Muscle of leg (tissue), 11 donors: ENCODE measurements around the gene ARID2. TPM values are rescaled to one million over a fixed set of nuclear protein-coding genes. Genes with fewer than 3 reads are reported as not detected.
A peak's percentile ranks its signal among the peaks of the same experiment; 100 is the strongest.

Experiments
- DNase-seq: peaks from one replicate; pipeline ENCODE4 v3.0.0; 2013
- H3K27ac ChIP-seq: one replicate; pipeline ENCODE4 v1.5.1; 2013; ENCODE audit warnings: mild to moderate bottlenecking, low read length, control low read depth
- H3K27me3 ChIP-seq: one replicate; pipeline ENCODE4 v1.6.1; 2013; ENCODE audit warnings: low read length; ENCODE audit not compliant: control insufficient read depth, insufficient read depth
- H3K36me3 ChIP-seq: one replicate; pipeline ENCODE4 v1.6.1; 2013; ENCODE audit warnings: low read length; ENCODE audit not compliant: control insufficient read depth, insufficient read depth
- H3K4me1 ChIP-seq: one replicate; pipeline ENCODE4 v1.6.1; 2013; ENCODE audit warnings: low read length; ENCODE audit not compliant: control insufficient read depth, insufficient read depth
- H3K4me3 ChIP-seq: one replicate; pipeline ENCODE4 v1.5.1; 2013; ENCODE audit warnings: low read length, control low read depth
- H3K9me3 ChIP-seq: replicated peaks from 2 replicates; pipeline ENCODE4 v1.6.1; 2013; ENCODE audit warnings: low read depth, low read length; ENCODE audit not compliant: control insufficient read depth
- WGBS: methylation state at CpG from one replicate; pipeline ENCODE4 v1.1.5; 2013; ENCODE audit warnings: missing lambda C conversion rate; ENCODE audit not compliant: insufficient coverage; 5-methylcytosine and 5-hydroxymethylcytosine counted together
- polyA plus RNA-seq, 8 donors: library from polyadenylated mRNA; unstranded; fragments of 120-200 nt; gene quantifications; one replicate each; pipeline versions ENCODE4 v1.2.1 to v1.2.3, GENCODE V29; 2013; ENCODE audit warnings: inconsistent platforms in 1 of 8, low replicate concordance in 1 of 8; ENCODE audit not compliant: insufficient read length in 8 of 8, insufficient read depth in 1 of 8
- total RNA-seq: library from RNA; stranded (reverse); fragments of 120-200 nt; gene quantifications from one replicate; pipeline ENCODE4 v1.2.4, GENCODE V29; 2013

ARID2 gene
- total and polyA plus RNA-seq, 9 donors, result 11.4 to 23.5 (median 16.4) TPM

- WGBS, result no CpG with 5 or more reads among the region's 1 CpG
These were observed 216.9 kb downstream of the ARID2 start for GRCh38 chr12:45946435-45946834.

GRCh38 chr12:45948546-45948945 is 219.0 kb downstream of the ARID2 start:
- Histone ChIP-seq H3K9me3 (no peaks in the 10 kb centered on the region), H3K36me3 (peaks cover 21% of the 10 kb centered on the region)

More at GRCh38 chr12:45946435-45946834, 216.9 kb downstream of the ARID2 start:
- no peak for DNase-seq
- Histone ChIP-seq H3K27ac (no peak overlapping the region), H3K4me1 (no peaks in the 10 kb centered on the region), H3K4me3 (no peak overlapping the region), H3K9me3 (no peaks in the 10 kb centered on the region), H3K27me3 (no peaks in the 10 kb centered on the region), H3K36me3 (peaks cover 26% of the 10 kb centered on the region)

More at GRCh38 chr12:45948546-45948945, 219.0 kb downstream of the ARID2 start:
- DNase-seq, result peak; percentile 17
- no peaks in the 10 kb centered on the region for H3K27me3 ChIP-seq
- H3K27ac ChIP-seq, result no peak overlapping the region
- no peaks in the 10 kb centered on the region for H3K4me1 ChIP-seq
- no peak overlapping the region for H3K4me3 ChIP-seq
